ENCODE measurements around the gene E2F6. TPM values are rescaled to one million over a fixed set of nuclear protein-coding genes. Genes with fewer than 3 reads are reported as not detected.

Gene E2F6
- total and polyA plus RNA-seq, 2 of the 8 experiments (the other 6 are each of a cell fraction or from before 2014, with no cell fraction given) = 8.3 to 14.9 TPM

- TF ChIP-seq CHD7 (IDR thresholded peaks at IDR 0.05; ENCODE audit: insufficient replicate concordance, low read length) (no peak), ATF3 (IDR thresholded peaks at IDR 0.05; ENCODE audit: insufficient read depth, low read depth, low read length) (no peak), SIRT6 (IDR thresholded peaks at IDR 0.05; ENCODE audit: low read length) (no peak), RBBP5 (IDR thresholded peaks at IDR 0.05; ENCODE audit: borderline replicate concordance, low read depth, low read length) (no peak)
Measured at GRCh38 chr2:11411768-11412448, 54.1 kb downstream of the E2F6 start (continued).

Measured in H1 (cell line).